Spleen (tissue), 7 donors: Measurements from ENCODE around the gene MASP2.

Experiments used
- CTCF ChIP-seq, 11 experiments: fragments of 200-600 bp in 7 of 11; fragments of 450-650 bp in 4 of 11; sonication (generic) in 4 of 11; IDR thresholded peaks in 8 of 11; conservative IDR thresholded peaks in 3 of 11; 1 replicate in 7 of 11; 2 replicates in 4 of 11; pipeline versions ENCODE4 v1.4.0 to v1.8.0; 2016 to 2021; ENCODE audit warnings: antibody characterized with exemption in 11 of 11, inconsistent platforms in 4 of 11, mild to moderate bottlenecking in 1 of 11
- POLR2A ChIP-seq, 3 donors: fragments of 450-650 bp; IDR thresholded peaks; one replicate each; pipeline ENCODE4 v1.5.1; 2017; ENCODE audit warnings: antibody characterized with exemption in 3 of 3, mild to moderate bottlenecking in 1 of 3
- POLR2AphosphoS5 ChIP-seq, 3 donors: sonication (generic); formaldehyde crosslinking; IDR thresholded peaks; one replicate each; pipeline ENCODE4 v1.5.1; 2017; ENCODE audit warnings: antibody characterized with exemption in 3 of 3
- donor health status: DM: no; HTN: no; CAD: no; lungs with moderate emphysema.
- donor health status: DM: no; HTN: no; CAD: no.
- donor health status: DM: no; HTN: no; CAD: no.

DNA sequence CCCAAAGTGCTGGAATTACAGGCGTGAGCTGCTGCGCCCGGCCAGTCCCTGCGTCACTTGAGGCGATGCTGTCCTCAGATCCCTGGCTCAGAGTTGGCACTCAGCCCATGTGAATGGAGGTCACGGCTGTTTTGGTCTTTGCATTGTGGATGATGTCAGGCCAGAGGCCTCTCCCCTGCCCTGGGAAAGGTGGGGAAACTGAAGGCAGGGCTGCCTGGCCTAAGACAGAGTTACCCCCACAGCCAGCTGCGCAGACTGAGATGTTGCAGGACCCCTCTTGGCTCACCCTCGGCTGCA lies 821 bp downstream of the MASP2 start:
- TF ChIP-seq CTCF (IDR thresholded peaks at IDR 0.05 in 8 of 11, conservative IDR thresholded peaks at IDR 0.05 in 3 of 11) (no peak), POLR2A (IDR thresholded peaks at IDR 0.05) (no peak), POLR2AphosphoS5 (IDR thresholded peaks at IDR 0.05) (no peak)
